ENCODE measurements around the gene ITGA2. TPM values are rescaled to one million over a fixed set of nuclear protein-coding genes. Genes with fewer than 3 reads are reported as not detected.

The ITGA2 gene
- total RNA-seq, 2 experiments from 2014 or later, result 0.74 to 0.86 TPM

- Mint-ChIP-seq H3K4me3 (no peak overlapping the region), H3K4me1 (ENCODE audit: low read depth) (no peaks in the 10 kb centered on the region)
- ATAC-seq, result no peak
These were observed 138.0 kb downstream of the ITGA2 start for GRCh38 chr5:53127107-53127506.

GRCh38 chr5:53128481-53128880 lies 139.3 kb downstream of the ITGA2 start:
- intact Hi-C loops (cut with micrococcal nuclease), result no loop called here
- H3K4me3 Mint-ChIP-seq, result no peak overlapping the region
- DNase-seq, result no peak

More at GRCh38 chr5:53127107-53127506, 138.0 kb downstream of the ITGA2 start:
- Mint-ChIP-seq H3K9me3 (peaks cover 1% of the 10 kb centered on the region), H3K27ac (no peak overlapping the region), H3K27me3 (no peaks in the 10 kb centered on the region), H3K36me3 (ENCODE audit: low read depth) (no peaks in the 10 kb centered on the region)
- DNase-seq, result no peak
- ChIA-PET CTCF (interaction anchor here (1.1 kb wide), 1 partner anchor 13 kb away, joined by 3 read pairs; no protein-coding TSS in a partner anchor), POLR2A (no interaction called here)
- TF ChIP-seq, protein P1, sequence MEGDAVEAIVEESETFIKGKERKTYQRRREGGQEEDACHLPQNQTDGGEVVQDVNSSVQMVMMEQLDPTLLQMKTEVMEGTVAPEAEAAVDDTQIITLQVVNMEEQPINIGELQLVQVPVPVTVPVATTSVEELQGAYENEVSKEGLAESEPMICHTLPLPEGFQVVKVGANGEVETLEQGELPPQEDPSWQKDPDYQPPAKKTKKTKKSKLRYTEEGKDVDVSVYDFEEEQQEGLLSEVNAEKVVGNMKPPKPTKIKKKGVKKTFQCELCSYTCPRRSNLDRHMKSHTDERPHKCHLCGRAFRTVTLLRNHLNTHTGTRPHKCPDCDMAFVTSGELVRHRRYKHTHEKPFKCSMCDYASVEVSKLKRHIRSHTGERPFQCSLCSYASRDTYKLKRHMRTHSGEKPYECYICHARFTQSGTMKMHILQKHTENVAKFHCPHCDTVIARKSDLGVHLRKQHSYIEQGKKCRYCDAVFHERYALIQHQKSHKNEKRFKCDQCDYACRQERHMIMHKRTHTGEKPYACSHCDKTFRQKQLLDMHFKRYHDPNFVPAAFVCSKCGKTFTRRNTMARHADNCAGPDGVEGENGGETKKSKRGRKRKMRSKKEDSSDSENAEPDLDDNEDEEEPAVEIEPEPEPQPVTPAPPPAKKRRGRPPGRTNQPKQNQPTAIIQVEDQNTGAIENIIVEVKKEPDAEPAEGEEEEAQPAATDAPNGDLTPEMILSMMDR (IDR thresholded peaks at IDR 0.05), result no peak
- intact Hi-C loops (cut with micrococcal nuclease), result no loop called here

GRCh38 chr5:53130266-53130665 lies 141.1 kb downstream of the ITGA2 start:
- CTCF ChIA-PET, result no interaction called here

More at GRCh38 chr5:53128481-53128880, 139.3 kb downstream of the ITGA2 start:
- no peaks in the 10 kb centered on the region for H3K4me1 Mint-ChIP-seq (ENCODE audit: low read depth)
- no peaks in the 10 kb centered on the region for H3K27me3 Mint-ChIP-seq
- TF ChIP-seq, protein P1 (IDR thresholded peaks at IDR 0.05), result no peak
- H3K9me3 Mint-ChIP-seq, result peaks cover 1% of the 10 kb centered on the region
- H3K36me3 Mint-ChIP-seq (ENCODE audit: low read depth), result no peaks in the 10 kb centered on the region
- ChIA-PET POLR2A (no interaction called here), CTCF (no interaction called here)
- no peak for ATAC-seq
- no peak overlapping the region for H3K27ac Mint-ChIP-seq

DNA sequence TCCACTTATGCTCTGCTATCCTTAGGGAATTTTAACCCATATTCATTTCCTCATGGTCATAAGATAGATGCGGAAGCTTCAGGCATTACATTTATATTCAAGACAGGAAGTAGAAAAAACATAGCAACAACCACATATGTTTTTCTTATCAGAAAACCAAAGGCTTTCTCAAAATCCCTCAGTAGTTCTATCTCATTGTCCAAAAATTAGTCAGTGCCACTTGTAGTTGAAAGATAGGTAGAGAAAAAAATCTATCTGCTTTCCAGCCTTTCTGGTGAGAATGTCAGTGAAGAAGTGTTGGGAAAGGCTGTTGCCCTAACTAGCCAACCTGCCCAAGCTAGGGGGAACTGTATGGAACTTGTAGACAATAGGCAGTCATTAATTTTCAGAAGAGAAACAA lies 143.9 kb downstream of the ITGA2 start:
- peaks cover 1% of the 10 kb centered on the region for H3K9me3 Mint-ChIP-seq
- no peaks in the 10 kb centered on the region for H3K27me3 Mint-ChIP-seq
- TF ChIP-seq, protein P1 (IDR thresholded peaks at IDR 0.05), result no peak
- DNase-seq, result no peak
- no peaks in the 10 kb centered on the region for H3K36me3 Mint-ChIP-seq (ENCODE audit: low read depth)
- H3K27ac Mint-ChIP-seq, result no peak overlapping the region
- ChIA-PET POLR2A (no interaction called here), CTCF (no interaction called here)
- no peak for ATAC-seq
- intact Hi-C loops (cut with micrococcal nuclease), result no loop called here
- no peak overlapping the region for H3K4me3 Mint-ChIP-seq
- H3K4me1 Mint-ChIP-seq (ENCODE audit: low read depth), result no peaks in the 10 kb centered on the region

More at GRCh38 chr5:53130266-53130665, 141.1 kb downstream of the ITGA2 start:
- DNase-seq, result no peak
- Mint-ChIP-seq H3K27me3 (no peaks in the 10 kb centered on the region), H3K9me3 (peaks cover 1% of the 10 kb centered on the region), H3K36me3 (ENCODE audit: low read depth) (no peaks in the 10 kb centered on the region), H3K4me3 (no peak overlapping the region), H3K27ac (no peak overlapping the region), H3K4me1 (ENCODE audit: low read depth) (no peaks in the 10 kb centered on the region)
- no peak for ATAC-seq
- POLR2A ChIA-PET, result no interaction called here
- TF ChIP-seq, protein P1 (IDR thresholded peaks at IDR 0.05), result no peak
- intact Hi-C loops (cut with micrococcal nuclease), result no loop called here

Other genes with a start within 250 kb of the ITGA2 start
- gene ITGA1, start 201.4 kb upstream of the ITGA2 start, total RNA-seq, result 1 to 10 TPM; 5.1 to 6.0 TPM
- 10 to 100 TPM; 25.4 to 26.0 TPM for gene PELO, start 201.4 kb upstream of the ITGA2 start, total RNA-seq
- 10 to 100 TPM; 18.6 to 19.9 TPM for gene MOCS2, start 120.4 kb downstream of the ITGA2 start, total RNA-seq

Measured in activated CD8-positive, alpha-beta T cell treated with anti-CD3 and anti-CD28 coated beads for 36 hours (primary cell).